DMS 273 treated with DMSO at 0.1 percent for 48 hours (cell line): Measurements from ENCODE around the gene OGFOD1.
"Not testable (repeated sequence)": the region's sequence is repeated elsewhere in the genome, so short reads cannot be mapped to it uniquely, and the experiment has no call there.

Source experiments
- DNase-seq: peaks from one replicate; lab custom pipeline; 2025; lab: John Stamatoyannopoulos, UW

The OGFOD1 gene

DNA sequence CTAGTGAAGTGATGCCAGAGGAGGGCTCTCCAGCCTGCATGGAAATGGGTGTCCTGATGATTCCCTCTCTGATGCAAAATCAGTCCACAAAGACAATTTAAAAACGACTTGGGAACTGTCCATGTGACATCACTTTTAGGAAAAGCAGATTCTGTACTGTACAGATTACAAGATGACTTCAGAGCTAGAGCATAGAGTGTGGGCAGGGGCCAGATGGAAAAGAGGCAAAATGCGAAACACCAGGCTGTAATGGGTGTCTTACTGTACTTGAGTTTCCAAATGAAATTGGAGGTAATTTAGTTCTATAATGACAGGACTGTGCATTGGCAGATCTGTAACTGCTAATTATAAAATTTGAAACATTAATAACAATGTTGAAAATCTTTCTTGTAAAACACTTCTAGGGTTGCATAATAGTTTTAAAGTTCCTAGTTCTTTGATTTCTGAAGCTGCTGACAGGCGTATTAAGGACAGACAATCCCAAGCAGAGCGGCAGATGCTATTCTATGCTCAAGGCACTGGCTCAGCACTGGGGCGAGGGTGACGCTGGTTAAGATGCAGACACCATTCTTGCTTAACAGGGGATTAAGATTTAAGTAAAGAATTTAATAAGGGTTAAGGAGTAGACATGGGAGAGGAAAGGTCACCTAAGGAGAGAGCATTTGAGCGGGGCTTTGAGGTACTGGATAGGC, 29.6 kb downstream of the OGFOD1 start:
- DNase-seq = no peak

- DNase-seq = no peak
Measured at GRCh38 chr16:56481468-56482122, 30.2 kb downstream of the OGFOD1 start.

GRCh38 chr16:56482683-56483236, 31.4 kb downstream of the OGFOD1 start:
- no peak for DNase-seq

DNA sequence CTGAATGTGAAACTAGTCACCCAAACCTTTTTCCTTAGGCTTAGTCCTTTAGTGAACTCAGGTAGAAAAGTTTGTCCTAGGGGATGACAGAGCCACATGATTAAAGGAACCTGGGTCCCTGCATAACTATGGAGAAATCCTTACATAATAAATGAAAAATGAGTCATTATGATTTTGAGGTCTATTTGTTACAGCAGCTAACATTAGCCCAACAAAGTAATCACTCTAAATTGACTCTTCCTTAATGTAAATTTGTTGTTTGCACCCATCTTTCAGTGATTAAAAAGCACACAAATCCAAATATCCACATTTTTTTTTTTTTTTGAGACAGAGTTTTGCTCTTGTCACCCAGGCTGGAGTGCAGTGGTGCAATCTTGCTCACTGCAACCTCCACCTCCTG, 32.0 kb downstream of the OGFOD1 start:
- no peak for DNase-seq

- DNase-seq = no peak
Measured at GRCh38 chr16:56488035-56488434, 36.7 kb downstream of the OGFOD1 start.

- DNase-seq = not testable (repeated sequence)
Measured at GRCh38 chr16:56488868-56489267, 37.5 kb downstream of the OGFOD1 start.

DNA sequence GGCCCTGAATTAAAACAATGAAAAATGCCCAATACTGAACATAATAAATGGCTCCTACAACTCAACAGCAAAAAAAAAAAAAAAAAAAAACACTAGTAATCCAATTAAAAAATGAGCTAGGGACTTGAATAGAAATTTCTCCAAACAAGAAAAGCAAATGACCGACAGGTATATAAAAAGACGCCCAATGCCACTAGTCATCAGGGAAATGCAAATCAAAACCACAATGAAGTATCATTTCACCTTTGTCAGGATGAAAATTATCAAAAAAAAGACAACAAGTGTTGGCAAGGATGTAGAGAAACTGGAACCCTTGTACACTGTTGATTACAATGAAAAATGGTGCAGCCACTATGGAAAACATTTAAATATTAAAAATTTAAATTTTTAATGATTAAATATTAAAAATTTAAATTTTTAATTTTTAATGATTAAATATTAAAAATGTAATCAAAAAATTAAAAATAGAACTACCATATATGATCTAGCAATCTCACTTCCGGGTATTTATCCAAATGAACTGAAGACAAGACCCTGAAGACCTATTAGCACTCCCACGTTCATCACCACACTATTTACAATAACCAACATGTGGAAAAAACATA, 40.4 kb downstream of the OGFOD1 start:
- no peak for DNase-seq

DNA sequence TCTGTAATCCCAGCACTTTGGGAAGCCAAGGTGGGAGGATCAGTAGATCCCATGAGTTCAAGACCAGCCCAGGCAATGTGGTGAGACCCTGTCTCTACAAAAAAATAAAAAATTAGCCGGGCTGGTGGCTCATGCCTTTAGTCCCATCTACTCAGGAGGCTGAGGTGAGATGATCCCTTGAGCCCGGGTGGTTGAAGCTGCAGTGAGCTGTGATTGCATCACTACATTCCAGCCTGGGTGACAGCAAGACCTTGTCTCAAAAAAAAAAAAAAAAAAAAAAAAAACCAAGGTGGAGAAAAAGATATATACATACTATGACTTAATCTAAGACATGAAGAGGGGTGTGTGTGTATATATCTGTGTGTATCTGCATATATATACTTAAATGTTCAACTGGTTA, 41.8 kb downstream of the OGFOD1 start:
- no peak for DNase-seq

DNA sequence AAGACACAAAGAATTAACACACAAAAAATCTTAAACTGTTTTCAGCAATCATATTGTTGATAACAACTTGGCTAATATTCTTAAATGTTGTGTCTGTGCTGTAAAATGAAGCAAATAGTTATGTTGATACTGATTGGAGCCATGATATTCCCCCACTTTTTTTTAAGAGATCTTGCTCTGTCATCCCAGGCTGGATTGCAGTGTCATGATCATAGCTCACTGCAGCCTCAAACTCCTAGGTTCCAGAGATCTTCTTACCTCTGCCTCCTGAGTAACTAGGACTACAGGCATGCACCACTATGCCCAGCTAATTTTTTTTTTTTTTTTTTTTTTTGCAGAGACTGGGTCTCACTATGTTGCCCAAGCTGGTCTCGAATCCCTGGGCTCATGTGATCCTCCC, 42.5 kb downstream of the OGFOD1 start:
- no peak for DNase-seq

DNA sequence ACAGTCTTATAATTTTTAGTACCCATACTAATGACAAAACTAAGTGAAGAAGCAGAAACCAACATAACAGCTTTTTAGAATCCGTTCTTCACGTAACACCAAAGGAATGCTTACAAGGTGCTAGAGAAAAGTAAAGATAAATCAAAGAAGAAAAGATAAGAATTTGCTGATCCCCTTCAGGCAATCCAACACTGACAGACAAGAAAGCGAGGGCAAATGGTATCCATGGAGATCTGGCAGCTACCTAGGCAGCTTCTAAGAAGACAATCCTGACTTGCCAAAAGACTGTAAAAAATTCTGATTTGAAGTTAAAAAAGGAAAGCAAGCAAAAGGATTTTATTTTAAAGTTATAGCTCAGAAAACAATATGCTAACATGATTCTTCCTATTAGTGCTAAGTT, 53.8 kb downstream of the OGFOD1 start:
- DNase-seq = no peak

DNA sequence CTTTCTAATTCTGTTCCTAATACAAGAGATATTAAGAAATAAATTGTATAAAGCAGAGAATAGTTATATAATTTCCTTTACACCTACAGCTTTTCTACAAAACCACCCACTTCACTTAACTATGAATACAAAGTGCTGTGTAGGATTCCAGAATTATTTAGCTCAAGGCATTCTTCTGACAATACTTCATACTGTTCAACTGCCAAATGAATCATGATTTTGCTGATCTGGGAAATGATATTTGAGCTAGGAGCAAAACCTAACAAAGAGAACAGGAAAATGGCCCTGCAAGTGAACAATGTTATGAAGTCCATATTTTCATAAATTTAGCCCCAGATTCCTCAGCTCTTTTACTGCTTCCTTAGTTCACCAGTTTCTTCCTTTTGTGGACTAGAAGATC, 55.6 kb downstream of the OGFOD1 start:
- no peak for DNase-seq

DNA sequence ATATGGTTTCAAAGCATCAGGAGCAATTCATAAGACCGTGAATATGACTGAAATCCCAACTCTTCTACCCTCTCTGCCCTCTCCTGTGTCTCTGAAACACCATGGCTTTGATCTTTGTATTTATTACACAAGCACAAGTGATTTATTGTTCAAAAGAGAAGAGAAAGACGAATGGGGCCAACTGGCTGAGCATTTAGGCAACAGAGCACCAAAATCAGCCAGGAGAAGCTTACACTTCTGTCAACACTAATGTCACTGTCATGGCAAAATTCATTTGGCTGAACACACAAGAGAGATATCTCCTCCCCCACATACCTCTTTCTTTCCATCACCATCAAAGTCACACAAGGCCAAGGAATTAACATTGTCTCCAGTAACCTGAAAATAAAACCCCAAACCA, 59.2 kb downstream of the OGFOD1 start:
- DNase-seq = no peak

- DNase-seq = no peak
Measured at GRCh38 chr16:56512025-56512424, 60.7 kb downstream of the OGFOD1 start.

- DNase-seq = no peak
Measured at GRCh38 chr16:56513091-56513490, 61.7 kb downstream of the OGFOD1 start.

DNA sequence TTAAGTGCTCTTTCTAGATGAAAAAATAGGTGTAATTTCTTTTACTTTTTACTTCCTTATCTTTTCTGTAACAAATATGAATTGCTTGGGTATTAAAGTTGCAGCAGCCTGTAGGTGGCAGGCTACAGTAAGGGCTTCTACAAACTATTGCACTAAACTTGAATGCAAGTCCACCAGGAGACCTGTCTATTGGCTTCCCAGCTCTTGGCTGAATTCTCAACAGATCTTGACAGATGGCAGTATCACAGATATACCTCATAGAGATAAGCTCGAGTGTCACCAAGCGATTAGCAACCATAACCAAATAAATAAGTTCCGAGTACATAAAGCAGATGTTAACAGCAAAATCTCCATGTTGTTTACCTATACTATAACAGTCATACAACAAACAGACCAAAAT, 62.6 kb downstream of the OGFOD1 start:
- peak; percentile 85 for DNase-seq

- no peak for DNase-seq
Measured at GRCh38 chr16:56514845-56515244, 63.5 kb downstream of the OGFOD1 start.

DNA sequence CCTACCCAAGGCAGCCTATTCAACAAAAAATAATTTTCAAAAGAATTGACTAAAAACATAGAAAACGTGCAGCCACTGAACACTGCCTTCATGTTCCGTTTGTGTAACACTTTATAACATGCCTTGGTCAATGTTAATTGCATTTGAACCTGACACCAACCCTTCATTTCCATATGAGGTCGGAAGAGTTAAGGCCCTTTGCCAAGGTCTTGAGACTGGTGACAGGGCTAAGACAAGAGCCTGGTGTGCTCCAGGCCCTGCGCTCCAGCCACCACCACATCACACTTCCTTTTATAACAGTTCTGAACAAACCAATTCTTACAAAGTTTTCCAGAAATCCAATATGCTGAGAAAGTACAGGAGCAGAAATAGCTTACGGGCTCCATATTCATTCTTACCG, 64.3 kb downstream of the OGFOD1 start:
- DNase-seq = no peak

GRCh38 chr16:56517206-56517605, 65.9 kb downstream of the OGFOD1 start:
- DNase-seq = no peak

- no peak for DNase-seq
Measured at GRCh38 chr16:56518425-56518824, 67.1 kb downstream of the OGFOD1 start.

GRCh38 chr16:56519459-56520250, 68.3 kb downstream of the OGFOD1 start, which contains the start of gene BBS2:
Gene BBS2, minus strand, starts transcription at chr16:56520024. Its CDS starts 162 bp downstream, at chr16:56519862.
- DNase-seq = peak; percentile 29

DNA sequence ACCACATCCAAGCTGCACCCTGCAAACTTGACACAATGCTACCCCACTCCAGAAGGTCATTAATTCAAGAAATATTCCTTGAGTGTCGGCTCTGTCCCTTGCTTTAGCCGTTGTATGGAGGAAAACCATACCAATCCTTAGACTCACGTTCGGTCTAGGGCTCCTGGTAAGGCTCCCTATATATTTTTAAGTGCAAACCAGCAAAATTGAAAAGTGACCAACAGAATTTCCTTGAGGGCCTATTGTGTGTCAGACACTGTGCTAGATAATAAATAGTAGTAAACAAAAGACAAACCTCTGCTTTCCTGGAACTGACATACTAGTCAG, 68.9 kb downstream of the OGFOD1 start:
- no peak for DNase-seq

GRCh38 chr16:56525236-56525635, 73.9 kb downstream of the OGFOD1 start:
- DNase-seq = no peak
